CD8-positive, alpha-beta memory T cell (primary cell): ENCODE data around the gene TMEM235. TPM values are rescaled to one million over a fixed set of nuclear protein-coding genes. Genes with fewer than 3 reads are reported as not detected.
"Not testable (repeated sequence)": the region's sequence is repeated elsewhere in the genome, so short reads cannot be mapped to it uniquely, and the experiment has no call there.

Source experiments
- CTCF ChIA-PET: fragments of 350-600 bp; sonication (Branson Sonifier 250); formaldehyde crosslinking; loops from one replicate; lab custom pipeline; 2021; ENCODE audit warnings: antibody characterized with exemption; lab: Charles Lee
- POLR2A ChIA-PET: fragments of 350-600 bp; sonication (Branson Sonifier 250); formaldehyde crosslinking; loops from one replicate; lab custom pipeline; 2021; ENCODE audit warnings: antibody characterized with exemption; lab: Charles Lee
- DNase-seq, 5 donors: peaks; one replicate each; pipeline versions ENCODE4 v3.0.0 to v3.0.0-alpha.2; 2020 to 2022; ENCODE audit warnings: mixed read lengths in 1 of 5
- H3K27ac ChIP-seq: one replicate; pipeline ENCODE4 v1.7.0; 2013; ENCODE audit warnings: low read depth, mild to moderate bottlenecking, low read length, moderate library complexity
- H3K27me3 ChIP-seq: 2 replicates; pipeline ENCODE4 v1.7.0; 2013; ENCODE audit warnings: low read length, mild to moderate bottlenecking; ENCODE audit not compliant: insufficient read depth, poor library complexity, severe bottlenecking
- H3K36me3 ChIP-seq: 2 replicates; pipeline ENCODE4 v1.7.0; 2013; ENCODE audit warnings: mild to moderate bottlenecking, low read length, moderate library complexity; ENCODE audit not compliant: insufficient read depth
- H3K4me1 ChIP-seq: 2 replicates; pipeline ENCODE4 v1.7.0; 2013; ENCODE audit warnings: mild to moderate bottlenecking, low read length, moderate library complexity; ENCODE audit not compliant: insufficient read depth
- H3K4me3 ChIP-seq: 2 replicates; pipeline ENCODE4 v1.7.0; 2013; ENCODE audit warnings: mild to moderate bottlenecking, low read length
- H3K9me3 ChIP-seq: 2 replicates; pipeline ENCODE4 v1.7.0; 2013; ENCODE audit warnings: mild to moderate bottlenecking, low read length
- H3K27ac Mint-ChIP-seq, 8 donors: one replicate each; pipeline ENCODE4 v1.8.0; 2020 to 2021; ENCODE audit warnings: mixed read lengths in 8 of 8, mild to moderate bottlenecking in 6 of 8, inconsistent platforms in 3 of 8, moderate library complexity in 3 of 8
- H3K27me3 Mint-ChIP-seq, 2 donors: one replicate each; pipeline ENCODE4 v1.8.0; 2020 to 2021; ENCODE audit warnings: mixed read lengths in 2 of 2, mild to moderate bottlenecking in 1 of 2, moderate library complexity in 1 of 2
- H3K36me3 Mint-ChIP-seq, 3 donors: one replicate each; pipeline ENCODE4 v1.8.0; 2020 to 2021; ENCODE audit warnings: mixed read lengths in 3 of 3, inconsistent platforms in 1 of 3, mild to moderate bottlenecking in 1 of 3
- H3K4me1 Mint-ChIP-seq, 3 donors: one replicate each; pipeline ENCODE4 v1.8.0; 2020 to 2021; ENCODE audit warnings: mixed read lengths in 3 of 3, inconsistent platforms in 1 of 3, mild to moderate bottlenecking in 1 of 3
- H3K4me3 Mint-ChIP-seq, 7 donors: one replicate each; pipeline ENCODE4 v1.8.0; 2020 to 2021; ENCODE audit warnings: mixed read lengths in 7 of 7, mild to moderate bottlenecking in 6 of 7, moderate library complexity in 4 of 7, inconsistent platforms in 2 of 7
- H3K9me3 Mint-ChIP-seq, 5 donors: one replicate each; pipeline ENCODE4 v1.8.0; 2020 to 2022; ENCODE audit warnings: mixed read lengths in 5 of 5, mild to moderate bottlenecking in 3 of 5, moderate library complexity in 2 of 5, inconsistent platforms in 1 of 5
- polyA plus RNA-seq: library from polyadenylated mRNA; unstranded; fragments of 300-500 nt; fragmentation: Illumina TruSeq; gene quantifications from one replicate; pipeline ENCODE4 v1.2.3, GENCODE V29; 2021
- total RNA-seq, 2 experiments: library from RNA; stranded (reverse); gene quantifications; one replicate each; pipeline ENCODE4 v1.2.3, GENCODE V29; 2021

TMEM235 gene
- total and polyA plus RNA-seq, 3 experiments from 2014 or later, result not detected

GRCh38 chr17:78252111-78252634 is 20.7 kb downstream of the TMEM235 start:
- H3K27me3 ChIP-seq, result no peaks in the 10 kb centered on the region
- peak overlapping the region; percentile 77 for H3K4me3 ChIP-seq
- no peaks in the 10 kb centered on the region for H3K9me3 Mint-ChIP-seq
- peak overlapping the region; percentile 72 to 84 (median 80) for H3K4me3 Mint-ChIP-seq
- H3K4me1 Mint-ChIP-seq, result peaks cover 33 to 53% (median 39%) of the 10 kb centered on the region in 3 donors
- no peaks in the 10 kb centered on the region for H3K36me3 ChIP-seq
- CTCF ChIA-PET, result interaction anchor here (1.0 to 3.2 kb wide), 18 partner anchors 9 to 177 kb away, joined by 3 to 13 read pairs (median 4); partner anchors contain the start of gene SOCS3
- H3K36me3 Mint-ChIP-seq, result no peaks in the 10 kb centered on the region
- no peaks in the 10 kb centered on the region for H3K9me3 ChIP-seq
- H3K4me1 ChIP-seq, result peaks cover 67% of the 10 kb centered on the region
- peak overlapping the region; percentile 81 to 97 (median 95) for H3K27ac Mint-ChIP-seq
- POLR2A ChIA-PET, result interaction anchor here (0.6 to 2.3 kb wide), 5 partner anchors 9 to 144 kb away, joined by 3 to 7 read pairs (median 5); partner anchors contain the start of genes SOCS3 and TMC6
- DNase-seq, result peak; percentile 66 to 98 (median 94)
- peaks cover 0 to 2% of the 10 kb centered on the region in 2 donors for H3K27me3 Mint-ChIP-seq
- peak overlapping the region; percentile 43 for H3K27ac ChIP-seq

- Mint-ChIP-seq H3K4me1 (peaks cover 38 to 59% (median 43%) of the 10 kb centered on the region in 3 donors), H3K36me3 (no peaks in the 10 kb centered on the region), H3K27me3 (peaks cover 0 to 2% of the 10 kb centered on the region in 2 donors), H3K4me3 (peak overlapping the region; percentile 72 to 89 (median 78)), H3K9me3 (no peaks in the 10 kb centered on the region), H3K27ac (peak overlapping the region; percentile 81 to 97 (median 95))
- POLR2A ChIA-PET, result interaction anchor here (1.5 to 2.3 kb wide), 2 partner anchors 119 to 125 kb away, joined by 5 to 7 read pairs; partner anchors contain the start of gene TMC6
- Histone ChIP-seq H3K27me3 (no peaks in the 10 kb centered on the region), H3K4me3 (peak overlapping the region; percentile 77), H3K36me3 (no peaks in the 10 kb centered on the region), H3K9me3 (no peaks in the 10 kb centered on the region), H3K4me1 (peaks cover 75% of the 10 kb centered on the region), H3K27ac (peak overlapping the region; percentile 43)
- no peak for DNase-seq
- CTCF ChIA-PET, result interaction anchor here (1.4 to 3.2 kb wide), 8 partner anchors 36 to 169 kb away, joined by 3 to 13 read pairs (median 12); partner anchors contain the start of gene SOCS3
These were observed 21.5 kb downstream of the TMEM235 start for GRCh38 chr17:78252701-78253635.

GRCh38 chr17:78253636-78253945 is 22.2 kb downstream of the TMEM235 start:
- Mint-ChIP-seq H3K27ac (peak overlapping the region in 7 of 8 donors; percentile 41 to 92 (median 74)), H3K4me3 (peak overlapping the region; percentile 65 to 88 (median 76)), H3K4me1 (peaks cover 42 to 65% (median 46%) of the 10 kb centered on the region in 3 donors)
- H3K9me3 Mint-ChIP-seq, CTCF ChIA-PET, H3K27me3 Mint-ChIP-seq, DNase-seq, H3K36me3 Mint-ChIP-seq, H3K36me3 ChIP-seq, POLR2A ChIA-PET, H3K27me3 ChIP-seq, H3K9me3 ChIP-seq: not testable (repeated sequence)
- Histone ChIP-seq H3K27ac (peak overlapping the region; percentile 59), H3K4me1 (peaks cover 81% of the 10 kb centered on the region), H3K4me3 (peak overlapping the region; percentile 74)

GRCh38 chr17:78253946-78254672 is 22.7 kb downstream of the TMEM235 start:
- Histone ChIP-seq H3K27ac (peak overlapping the region; percentile 59), H3K36me3 (no peaks in the 10 kb centered on the region), H3K4me3 (peak overlapping the region; percentile 74), H3K4me1 (peaks cover 85% of the 10 kb centered on the region), H3K9me3 (no peaks in the 10 kb centered on the region), H3K27me3 (no peaks in the 10 kb centered on the region)
- Mint-ChIP-seq H3K9me3 (no peaks in the 10 kb centered on the region), H3K36me3 (no peaks in the 10 kb centered on the region), H3K4me3 (peak overlapping the region; percentile 58 to 88 (median 78)), H3K27me3 (peaks cover 0 to 2% of the 10 kb centered on the region in 2 donors), H3K27ac (peak overlapping the region; percentile 41 to 92 (median 84)), H3K4me1 (peaks cover 43 to 68% (median 46%) of the 10 kb centered on the region in 3 donors)
- DNase-seq, result peak; percentile 70 to 84 (median 72)
- ChIA-PET POLR2A (interaction anchor here (1.8 kb wide), 1 partner anchor 296 kb away, joined by 7 read pairs; the partner anchor contains the start of gene TNRC6C), CTCF (no interaction called here)

- no peaks in the 10 kb centered on the region for H3K36me3 Mint-ChIP-seq
- ChIA-PET POLR2A (interaction anchor here (0.5 to 1.8 kb wide), 2 partner anchors 10 to 297 kb away, joined by 6 to 7 read pairs; partner anchors contain the start of gene TNRC6C), CTCF (interaction anchor here (0.8 to 1.1 kb wide), 2 partner anchors 167 to 190 kb away, joined by 3 to 4 read pairs; no protein-coding TSS in a partner anchor)
- no peak overlapping the region for H3K4me3 ChIP-seq
- no peaks in the 10 kb centered on the region for H3K36me3 ChIP-seq
- peaks cover 0 to 2% of the 10 kb centered on the region in 2 donors for H3K27me3 Mint-ChIP-seq
- H3K4me1 ChIP-seq, result peaks cover 90% of the 10 kb centered on the region
- peak overlapping the region in 6 of 8 donors; percentile 12 to 61 (median 31) for H3K27ac Mint-ChIP-seq
- H3K4me1 Mint-ChIP-seq, result peaks cover 46 to 74% (median 52%) of the 10 kb centered on the region in 3 donors
- H3K9me3 ChIP-seq, result no peaks in the 10 kb centered on the region
- H3K27ac ChIP-seq, result no peak overlapping the region
- peak overlapping the region; percentile 50 to 88 (median 65) for H3K4me3 Mint-ChIP-seq
- H3K9me3 Mint-ChIP-seq, result no peaks in the 10 kb centered on the region
- H3K27me3 ChIP-seq, result no peaks in the 10 kb centered on the region
- DNase-seq, result no peak
These were observed 23.7 kb downstream of the TMEM235 start for GRCh38 chr17:78255029-78255656.

GRCh38 chr17:78255953-78256706 is 24.7 kb downstream of the TMEM235 start:
- Histone ChIP-seq H3K4me1 (peaks cover 88% of the 10 kb centered on the region), H3K27ac (peak overlapping the region; percentile 75), H3K9me3 (no peaks in the 10 kb centered on the region), H3K27me3 (no peaks in the 10 kb centered on the region), H3K36me3 (no peaks in the 10 kb centered on the region), H3K4me3 (no peak overlapping the region)
- H3K36me3 Mint-ChIP-seq, result no peaks in the 10 kb centered on the region
- ChIA-PET CTCF (interaction anchor here (0.8 to 1.1 kb wide), 2 partner anchors 72 to 166 kb away, joined by 3 to 4 read pairs; no protein-coding TSS in a partner anchor), POLR2A (interaction anchor here (0.5 to 1.8 kb wide), 3 partner anchors 9 to 298 kb away, joined by 6 to 7 read pairs (median 7); partner anchors contain the start of gene TNRC6C)
- H3K27ac Mint-ChIP-seq, result peak overlapping the region in 3 of 8 donors; percentile 27 to 79 (median 59)
- H3K4me3 Mint-ChIP-seq, result peak overlapping the region in 1 of 7 donors; percentile 58
- H3K9me3 Mint-ChIP-seq, result no peaks in the 10 kb centered on the region
- no peak for DNase-seq
- H3K27me3 Mint-ChIP-seq, result peaks cover 0 to 2% of the 10 kb centered on the region in 2 donors
- peaks cover 44 to 68% (median 46%) of the 10 kb centered on the region in 3 donors for H3K4me1 Mint-ChIP-seq
